A549 (cell line): ENCODE results near the gene HNRNPK.

ENCODE experiments used
- BHLHE40 ChIP-seq: IDR thresholded peaks from 2 replicates; pipeline ENCODE4 v1.6.1; 2012; ENCODE audit warnings: low read depth, low read length, inconsistent platforms
- CBX2 ChIP-seq: fragments of 200-600 bp; sonication (generic); IDR thresholded peaks from 2 replicates; pipeline ENCODE4 v1.6.1; 2016; ENCODE audit warnings: low read depth, mild to moderate bottlenecking, borderline replicate concordance
- CHD4 ChIP-seq: fragments of 200-600 bp; sonication (generic); IDR thresholded peaks from 2 replicates; pipeline ENCODE4 v1.6.1; 2016; ENCODE audit warnings: antibody characterized with exemption, mild to moderate bottlenecking, borderline replicate concordance
- MAFK ChIP-seq: fragments of 450-650 bp; IDR thresholded peaks from 2 replicates; pipeline ENCODE4 v1.6.1; 2014; ENCODE audit not compliant: partially characterized antibody
- RFX5 ChIP-seq: fragments of 450-650 bp; IDR thresholded peaks from 2 replicates; pipeline ENCODE4 v1.7.1; 2014; ENCODE audit warnings: antibody characterized with exemption, mild to moderate bottlenecking, moderate library complexity
- TF ChIP-seq, protein P1 (sequence below): fragments of 200-600 bp; sonication (generic); IDR thresholded peaks from 2 replicates; pipeline ENCODE4 v1.6.1; 2016; ENCODE audit warnings: antibody characterized with exemption, mild to moderate bottlenecking, moderate library complexity
- TF ChIP-seq, protein P2 (sequence below): fragments of 250-450 bp; sonication (Bioruptor Pico); IDR thresholded peaks from 2 replicates; pipeline ENCODE4 v1.5.0; 2021; ENCODE audit warnings: mild to moderate bottlenecking, moderate library complexity, borderline replicate concordance
- TF ChIP-seq, protein P3 (sequence below): fragments of >200 bp; sonication (Bioruptor Twin); formaldehyde crosslinking; IDR thresholded peaks from 3 replicates; pipeline ENCODE4 v1.5.1; 2016
- TF ChIP-seq, protein P4 (sequence below): fragments of 250-450 bp; sonication (Bioruptor Pico); IDR thresholded peaks from 2 replicates; pipeline ENCODE4 v1.5.0; 2020; ENCODE audit warnings: low read depth, mild to moderate bottlenecking, moderate library complexity

DNA sequence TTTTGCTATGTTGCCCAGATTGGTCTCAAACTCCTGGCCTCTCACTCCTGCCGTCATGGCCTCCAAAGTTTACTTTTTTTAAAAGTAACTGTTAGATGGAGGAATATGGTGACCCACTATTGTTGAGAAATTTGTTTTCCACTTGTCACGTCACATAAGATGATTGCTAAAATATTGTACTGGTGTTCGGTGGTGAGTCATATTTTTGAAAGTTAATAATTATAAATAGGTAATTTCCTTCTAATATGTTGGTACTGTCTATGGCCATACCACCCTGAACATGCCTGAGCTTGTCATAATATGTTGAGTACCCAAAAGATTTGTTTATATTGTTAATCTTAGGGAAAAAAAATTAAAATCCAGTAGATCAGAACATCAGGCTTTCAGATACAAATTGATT lies 23.2 kb upstream of the HNRNPK start:
- TF ChIP-seq, protein P1, sequence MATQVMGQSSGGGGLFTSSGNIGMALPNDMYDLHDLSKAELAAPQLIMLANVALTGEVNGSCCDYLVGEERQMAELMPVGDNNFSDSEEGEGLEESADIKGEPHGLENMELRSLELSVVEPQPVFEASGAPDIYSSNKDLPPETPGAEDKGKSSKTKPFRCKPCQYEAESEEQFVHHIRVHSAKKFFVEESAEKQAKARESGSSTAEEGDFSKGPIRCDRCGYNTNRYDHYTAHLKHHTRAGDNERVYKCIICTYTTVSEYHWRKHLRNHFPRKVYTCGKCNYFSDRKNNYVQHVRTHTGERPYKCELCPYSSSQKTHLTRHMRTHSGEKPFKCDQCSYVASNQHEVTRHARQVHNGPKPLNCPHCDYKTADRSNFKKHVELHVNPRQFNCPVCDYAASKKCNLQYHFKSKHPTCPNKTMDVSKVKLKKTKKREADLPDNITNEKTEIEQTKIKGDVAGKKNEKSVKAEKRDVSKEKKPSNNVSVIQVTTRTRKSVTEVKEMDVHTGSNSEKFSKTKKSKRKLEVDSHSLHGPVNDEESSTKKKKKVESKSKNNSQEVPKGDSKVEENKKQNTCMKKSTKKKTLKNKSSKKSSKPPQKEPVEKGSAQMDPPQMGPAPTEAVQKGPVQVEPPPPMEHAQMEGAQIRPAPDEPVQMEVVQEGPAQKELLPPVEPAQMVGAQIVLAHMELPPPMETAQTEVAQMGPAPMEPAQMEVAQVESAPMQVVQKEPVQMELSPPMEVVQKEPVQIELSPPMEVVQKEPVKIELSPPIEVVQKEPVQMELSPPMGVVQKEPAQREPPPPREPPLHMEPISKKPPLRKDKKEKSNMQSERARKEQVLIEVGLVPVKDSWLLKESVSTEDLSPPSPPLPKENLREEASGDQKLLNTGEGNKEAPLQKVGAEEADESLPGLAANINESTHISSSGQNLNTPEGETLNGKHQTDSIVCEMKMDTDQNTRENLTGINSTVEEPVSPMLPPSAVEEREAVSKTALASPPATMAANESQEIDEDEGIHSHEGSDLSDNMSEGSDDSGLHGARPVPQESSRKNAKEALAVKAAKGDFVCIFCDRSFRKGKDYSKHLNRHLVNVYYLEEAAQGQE, result no peak
- TF ChIP-seq, protein P2, sequence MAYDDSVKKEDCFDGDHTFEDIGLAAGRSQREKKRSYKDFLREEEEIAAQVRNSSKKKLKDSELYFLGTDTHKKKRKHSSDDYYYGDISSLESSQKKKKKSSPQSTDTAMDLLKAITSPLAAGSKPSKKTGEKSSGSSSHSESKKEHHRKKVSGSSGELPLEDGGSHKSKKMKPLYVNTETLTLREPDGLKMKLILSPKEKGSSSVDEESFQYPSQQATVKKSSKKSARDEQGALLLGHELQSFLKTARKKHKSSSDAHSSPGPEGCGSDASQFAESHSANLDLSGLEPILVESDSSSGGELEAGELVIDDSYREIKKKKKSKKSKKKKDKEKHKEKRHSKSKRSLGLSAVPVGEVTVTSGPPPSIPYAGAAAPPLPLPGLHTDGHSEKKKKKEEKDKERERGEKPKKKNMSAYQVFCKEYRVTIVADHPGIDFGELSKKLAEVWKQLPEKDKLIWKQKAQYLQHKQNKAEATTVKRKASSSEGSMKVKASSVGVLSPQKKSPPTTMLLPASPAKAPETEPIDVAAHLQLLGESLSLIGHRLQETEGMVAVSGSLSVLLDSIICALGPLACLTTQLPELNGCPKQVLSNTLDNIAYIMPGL (CRISPR knock-in tag), result no peak
- no peak for TF ChIP-seq MAFK
- TF ChIP-seq, protein P3, sequence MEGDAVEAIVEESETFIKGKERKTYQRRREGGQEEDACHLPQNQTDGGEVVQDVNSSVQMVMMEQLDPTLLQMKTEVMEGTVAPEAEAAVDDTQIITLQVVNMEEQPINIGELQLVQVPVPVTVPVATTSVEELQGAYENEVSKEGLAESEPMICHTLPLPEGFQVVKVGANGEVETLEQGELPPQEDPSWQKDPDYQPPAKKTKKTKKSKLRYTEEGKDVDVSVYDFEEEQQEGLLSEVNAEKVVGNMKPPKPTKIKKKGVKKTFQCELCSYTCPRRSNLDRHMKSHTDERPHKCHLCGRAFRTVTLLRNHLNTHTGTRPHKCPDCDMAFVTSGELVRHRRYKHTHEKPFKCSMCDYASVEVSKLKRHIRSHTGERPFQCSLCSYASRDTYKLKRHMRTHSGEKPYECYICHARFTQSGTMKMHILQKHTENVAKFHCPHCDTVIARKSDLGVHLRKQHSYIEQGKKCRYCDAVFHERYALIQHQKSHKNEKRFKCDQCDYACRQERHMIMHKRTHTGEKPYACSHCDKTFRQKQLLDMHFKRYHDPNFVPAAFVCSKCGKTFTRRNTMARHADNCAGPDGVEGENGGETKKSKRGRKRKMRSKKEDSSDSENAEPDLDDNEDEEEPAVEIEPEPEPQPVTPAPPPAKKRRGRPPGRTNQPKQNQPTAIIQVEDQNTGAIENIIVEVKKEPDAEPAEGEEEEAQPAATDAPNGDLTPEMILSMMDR, result no peak
- TF ChIP-seq CHD4, result no peak
- TF ChIP-seq BHLHE40, result no peak
- no peak for TF ChIP-seq RFX5
- TF ChIP-seq CBX2, result no peak
- TF ChIP-seq, protein P4, sequence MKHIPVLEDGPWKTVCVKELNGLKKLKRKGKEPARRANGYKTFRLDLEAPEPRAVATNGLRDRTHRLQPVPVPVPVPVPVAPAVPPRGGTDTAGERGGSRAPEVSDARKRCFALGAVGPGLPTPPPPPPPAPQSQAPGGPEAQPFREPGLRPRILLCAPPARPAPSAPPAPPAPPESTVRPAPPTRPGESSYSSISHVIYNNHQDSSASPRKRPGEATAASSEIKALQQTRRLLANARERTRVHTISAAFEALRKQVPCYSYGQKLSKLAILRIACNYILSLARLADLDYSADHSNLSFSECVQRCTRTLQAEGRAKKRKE, result no peak
